Body of pancreas (tissue), 4 donors: ENCODE results near the gene E2F1.
"Not testable (repeated sequence)": the region's sequence is repeated elsewhere in the genome, so short reads cannot be mapped to it uniquely, and the experiment has no call there.

ENCODE experiments used
- CTCF ChIP-seq, 7 experiments: fragments of 450-650 bp in 4 of 7; fragments of 200-600 bp in 3 of 7; sonication (generic) in 3 of 7; IDR thresholded peaks; one replicate each; pipeline ENCODE4 v1.5.1; 2016 to 2019; ENCODE audit warnings: antibody characterized with exemption in 7 of 7
- POLR2A ChIP-seq, 3 donors: fragments of 450-650 bp; IDR thresholded peaks; one replicate each; pipeline ENCODE4 v1.6.1; 2016; ENCODE audit warnings: antibody characterized with exemption in 3 of 3, mild to moderate bottlenecking in 2 of 3

DNA sequence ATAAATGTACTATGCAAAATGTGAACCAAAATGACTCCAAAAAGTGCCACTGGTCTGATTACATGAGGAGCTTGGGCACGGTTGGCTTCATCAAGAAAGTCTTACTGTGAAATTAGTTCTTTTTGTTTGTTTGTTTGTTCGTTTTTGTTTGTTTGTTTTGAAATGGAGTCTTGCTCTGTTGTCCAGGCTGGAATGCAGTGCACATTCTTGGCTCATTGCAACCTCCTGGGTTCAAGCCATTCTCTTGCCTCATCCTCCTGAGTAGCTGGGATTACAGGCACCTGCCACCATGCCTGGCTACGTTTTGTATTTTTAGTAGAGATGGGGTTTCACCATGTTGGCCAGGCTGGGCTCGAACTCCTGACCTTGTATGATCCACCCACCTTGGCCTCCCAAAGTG is 54.3 kb downstream of the E2F1 start:
- not testable (repeated sequence) for TF ChIP-seq POLR2A, CTCF (IDR thresholded peaks at IDR 0.05)
